ENCODE measurements around the gene PRR18.

- TF ChIP-seq, protein P1, sequence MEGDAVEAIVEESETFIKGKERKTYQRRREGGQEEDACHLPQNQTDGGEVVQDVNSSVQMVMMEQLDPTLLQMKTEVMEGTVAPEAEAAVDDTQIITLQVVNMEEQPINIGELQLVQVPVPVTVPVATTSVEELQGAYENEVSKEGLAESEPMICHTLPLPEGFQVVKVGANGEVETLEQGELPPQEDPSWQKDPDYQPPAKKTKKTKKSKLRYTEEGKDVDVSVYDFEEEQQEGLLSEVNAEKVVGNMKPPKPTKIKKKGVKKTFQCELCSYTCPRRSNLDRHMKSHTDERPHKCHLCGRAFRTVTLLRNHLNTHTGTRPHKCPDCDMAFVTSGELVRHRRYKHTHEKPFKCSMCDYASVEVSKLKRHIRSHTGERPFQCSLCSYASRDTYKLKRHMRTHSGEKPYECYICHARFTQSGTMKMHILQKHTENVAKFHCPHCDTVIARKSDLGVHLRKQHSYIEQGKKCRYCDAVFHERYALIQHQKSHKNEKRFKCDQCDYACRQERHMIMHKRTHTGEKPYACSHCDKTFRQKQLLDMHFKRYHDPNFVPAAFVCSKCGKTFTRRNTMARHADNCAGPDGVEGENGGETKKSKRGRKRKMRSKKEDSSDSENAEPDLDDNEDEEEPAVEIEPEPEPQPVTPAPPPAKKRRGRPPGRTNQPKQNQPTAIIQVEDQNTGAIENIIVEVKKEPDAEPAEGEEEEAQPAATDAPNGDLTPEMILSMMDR (IDR thresholded peaks at IDR 0.05), result no peak
- TF ChIP-seq SIN3A (IDR thresholded peaks at IDR 0.05; ENCODE audit: borderline replicate concordance, insufficient read depth, low read depth, low read length), result no peak
- no peak for TF ChIP-seq POLR2AphosphoS5 (IDR thresholded peaks at IDR 0.05; ENCODE audit: low read depth, low read length)
Observed at GRCh38 chr6:166307082-166308032, 835 bp downstream of the PRR18 start.
